ENCODE results near the gene CHCHD4. TPM values are rescaled to one million over a fixed set of nuclear protein-coding genes. Genes with fewer than 3 reads are reported as not detected.

Gene CHCHD4
- total and polyA plus RNA-seq, 10 of the 15 experiments (the other 5 are each of a cell fraction or from before 2014, with no cell fraction given): 21.0 to 46.8 (median 29.0) TPM

DNA sequence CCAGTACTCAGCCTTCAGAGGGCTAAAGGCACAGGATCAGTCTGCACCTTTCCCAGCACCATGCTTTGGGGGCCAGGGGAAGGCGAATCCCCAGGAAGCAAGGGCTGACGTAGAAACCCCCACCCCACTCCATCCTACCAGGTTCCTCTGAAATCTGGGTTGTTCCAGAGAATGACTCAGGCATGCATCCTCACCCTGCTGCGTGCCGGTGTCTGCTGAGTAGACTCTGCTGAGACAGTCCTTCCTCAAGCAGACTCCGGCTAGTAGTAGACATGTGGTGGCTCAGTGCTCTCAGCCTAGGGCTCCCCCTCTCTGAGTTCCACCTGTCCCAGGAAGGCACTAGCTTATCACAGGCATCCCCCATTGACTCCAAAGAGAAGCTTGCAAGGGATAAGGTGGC, 9.2 kb upstream of the CHCHD4 start (continued):
- TF ChIP-seq, protein P1, sequence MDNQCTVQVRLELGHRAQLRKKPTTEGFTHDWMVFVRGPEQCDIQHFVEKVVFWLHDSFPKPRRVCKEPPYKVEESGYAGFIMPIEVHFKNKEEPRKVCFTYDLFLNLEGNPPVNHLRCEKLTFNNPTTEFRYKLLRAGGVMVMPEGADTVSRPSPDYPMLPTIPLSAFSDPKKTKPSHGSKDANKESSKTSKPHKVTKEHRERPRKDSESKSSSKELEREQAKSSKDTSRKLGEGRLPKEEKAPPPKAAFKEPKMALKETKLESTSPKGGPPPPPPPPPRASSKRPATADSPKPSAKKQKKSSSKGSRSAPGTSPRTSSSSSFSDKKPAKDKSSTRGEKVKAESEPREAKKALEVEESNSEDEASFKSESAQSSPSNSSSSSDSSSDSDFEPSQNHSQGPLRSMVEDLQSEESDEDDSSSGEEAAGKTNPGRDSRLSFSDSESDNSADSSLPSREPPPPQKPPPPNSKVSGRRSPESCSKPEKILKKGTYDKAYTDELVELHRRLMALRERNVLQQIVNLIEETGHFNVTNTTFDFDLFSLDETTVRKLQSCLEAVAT (IDR thresholded peaks at IDR 0.05): no peak
- no peak for TF ChIP-seq SIX5 (IDR thresholded peaks at IDR 0.05; ENCODE audit: low read depth, low read length, severe bottlenecking)
- no peak for TF ChIP-seq SIN3A (IDR thresholded peaks at IDR 0.05; ENCODE audit: low read depth, low read length)
- no peak for TF ChIP-seq FOXK2 (IDR thresholded peaks at IDR 0.05)
- no peak for TF ChIP-seq POLR2AphosphoS5 (IDR thresholded peaks at IDR 0.05; ENCODE audit: low read length)
- no peak for TF ChIP-seq ZZZ3 (IDR thresholded peaks at IDR 0.05; ENCODE audit: control insufficient read depth, insufficient read length, low read depth)
- no peak for TF ChIP-seq NRF1 (conservative IDR thresholded peaks at IDR 0.05; ENCODE audit: low read depth, low read length)

DNA sequence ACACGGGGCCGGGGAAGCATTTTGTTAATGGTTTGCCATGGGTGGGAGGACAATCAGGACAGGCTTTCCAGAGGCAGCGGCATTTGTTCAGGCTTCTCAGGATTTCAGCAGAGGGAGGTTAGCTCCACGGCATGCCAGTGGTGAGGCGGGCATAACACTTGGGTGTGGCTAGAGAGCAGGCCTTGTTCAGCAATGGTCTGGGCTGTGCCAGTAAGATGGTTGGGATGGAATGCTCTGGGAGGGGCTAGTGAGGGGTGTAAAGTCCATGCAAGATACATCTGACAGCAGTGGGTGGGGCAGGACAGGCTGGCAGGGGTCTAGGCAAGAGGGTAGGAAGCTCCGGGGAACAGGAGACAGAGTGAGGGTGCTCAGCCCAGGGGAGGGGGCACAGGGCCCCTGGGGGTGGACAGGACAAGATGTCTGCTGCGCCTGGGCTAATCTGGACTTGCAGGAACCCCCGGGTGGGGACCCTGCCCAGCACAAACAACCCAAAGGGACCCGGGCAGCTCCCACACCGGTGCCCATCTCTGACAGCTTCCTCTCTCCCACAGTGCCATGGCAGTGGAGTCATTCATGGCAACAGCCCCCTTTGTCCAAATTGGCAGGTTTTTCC, 8.6 kb upstream of the CHCHD4 start:
- FAIRE-seq: no peak

More for the DNA sequence above, 8.6 kb upstream of the CHCHD4 start:
- H3K4me1 ChIP-seq (ENCODE audit: control insufficient read depth, insufficient read depth, low read length): no peaks in the 10 kb centered on the region
- H3K27me3 ChIP-seq (replicated peaks in 1 of 2; ENCODE audit: control insufficient read depth in 2 of 2, insufficient read depth in 2 of 2, low read length in 1 of 2): no peaks in the 10 kb centered on the region
- H3K4me2 ChIP-seq (ENCODE audit: control insufficient read depth, insufficient read depth): no peak overlapping the region
- H3K36me3 ChIP-seq (ENCODE audit: control insufficient read depth in 2 of 2, insufficient read depth in 2 of 2, low read length in 1 of 2): peaks cover 22 to 27% of the 10 kb centered on the region in 2 experiments
- RAD21 ChIA-PET (ENCODE audit: unreplicated experiment): no interaction called here
- ATAC-seq: no peak
- H3K27ac ChIP-seq (ENCODE audit: control insufficient read depth, insufficient read depth): no peak overlapping the region
- H3K9ac ChIP-seq (ENCODE audit: control insufficient read depth, insufficient read depth, low read length): no peak overlapping the region
- CTCF ChIA-PET: no interaction called here
- BruUV-seq (replicated peaks): no TSS peak
- SMC1A ChIA-PET (ENCODE audit: uncharacterized antibody, unreplicated experiment): no interaction called here
- in situ Hi-C loops (cut with MboI) (no loop called here), intact Hi-C loops (cut with micrococcal nuclease; ENCODE audit: unreplicated experiment) (no loop called here)
- no peaks in the 10 kb centered on the region for H4K20me1 ChIP-seq (ENCODE audit: control insufficient read depth, insufficient read depth)
- H3K9me3 ChIP-seq (replicated peaks; ENCODE audit: control insufficient read depth, insufficient read depth, low read length): no peaks in the 10 kb centered on the region
- no peak overlapping the region for H3K4me3 ChIP-seq
- H3K79me2 ChIP-seq (ENCODE audit: control insufficient read depth, insufficient read depth, low read length): peaks cover 5% of the 10 kb centered on the region; the same call in 1 of the 2 replicates
- POLR2A ChIA-PET: interaction anchor here (1.1 kb wide), 1 partner anchor 8 kb away, joined by 3 read pairs; no protein-coding TSS in a partner anchor
- TF ChIP-seq, protein P2, sequence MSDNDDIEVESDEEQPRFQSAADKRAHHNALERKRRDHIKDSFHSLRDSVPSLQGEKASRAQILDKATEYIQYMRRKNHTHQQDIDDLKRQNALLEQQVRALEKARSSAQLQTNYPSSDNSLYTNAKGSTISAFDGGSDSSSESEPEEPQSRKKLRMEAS (IDR thresholded peaks at IDR 0.05; ENCODE audit: low read depth, low read length): no peak
- TF ChIP-seq TARDBP (IDR thresholded peaks at IDR 0.05; ENCODE audit: borderline replicate concordance) (no peak), LARP7 (IDR thresholded peaks at IDR 0.05) (no peak), YBX1 (IDR thresholded peaks at IDR 0.05) (no peak), TCF3 (IDR thresholded peaks at IDR 0.05; ENCODE audit: borderline replicate concordance, insufficient read depth, low read depth, low read length) (no peak), ZNF24 (IDR thresholded peaks at IDR 0.05) (no peak), TCF12 (IDR thresholded peaks at IDR 0.05; ENCODE audit: low read depth, low read length) (no peak), IKZF1 (conservative IDR thresholded peaks at IDR 0.05) (no peak), POLR2AphosphoS5 (IDR thresholded peaks at IDR 0.05; ENCODE audit: low read length) (no peak)
- H2AFZ ChIP-seq (ENCODE audit: control insufficient read depth, low read depth, low read length): no peak overlapping the region
- 92% methylated on average over 10 of the region's 10 CpGs for WGBS (ENCODE audit: insufficient coverage, insufficient replicate concordance, low lambda C conversion rate, missing lambda C conversion rate)
- DNase-seq (ENCODE audit: low read depth, low spot score): no peak

Data from GM12878 (cell line).